HuH-7.5 (cell line): ENCODE measurements around the gene UHRF2.
"Not testable (repeated sequence)": the region's sequence is repeated elsewhere in the genome, so short reads cannot be mapped to it uniquely, and the experiment has no call there.

Experiments used
- DNase-seq: peaks from one replicate; pipeline ENCODE4 v3.0.0; 2011; ENCODE audit warnings: low spot score

Gene UHRF2

DNA sequence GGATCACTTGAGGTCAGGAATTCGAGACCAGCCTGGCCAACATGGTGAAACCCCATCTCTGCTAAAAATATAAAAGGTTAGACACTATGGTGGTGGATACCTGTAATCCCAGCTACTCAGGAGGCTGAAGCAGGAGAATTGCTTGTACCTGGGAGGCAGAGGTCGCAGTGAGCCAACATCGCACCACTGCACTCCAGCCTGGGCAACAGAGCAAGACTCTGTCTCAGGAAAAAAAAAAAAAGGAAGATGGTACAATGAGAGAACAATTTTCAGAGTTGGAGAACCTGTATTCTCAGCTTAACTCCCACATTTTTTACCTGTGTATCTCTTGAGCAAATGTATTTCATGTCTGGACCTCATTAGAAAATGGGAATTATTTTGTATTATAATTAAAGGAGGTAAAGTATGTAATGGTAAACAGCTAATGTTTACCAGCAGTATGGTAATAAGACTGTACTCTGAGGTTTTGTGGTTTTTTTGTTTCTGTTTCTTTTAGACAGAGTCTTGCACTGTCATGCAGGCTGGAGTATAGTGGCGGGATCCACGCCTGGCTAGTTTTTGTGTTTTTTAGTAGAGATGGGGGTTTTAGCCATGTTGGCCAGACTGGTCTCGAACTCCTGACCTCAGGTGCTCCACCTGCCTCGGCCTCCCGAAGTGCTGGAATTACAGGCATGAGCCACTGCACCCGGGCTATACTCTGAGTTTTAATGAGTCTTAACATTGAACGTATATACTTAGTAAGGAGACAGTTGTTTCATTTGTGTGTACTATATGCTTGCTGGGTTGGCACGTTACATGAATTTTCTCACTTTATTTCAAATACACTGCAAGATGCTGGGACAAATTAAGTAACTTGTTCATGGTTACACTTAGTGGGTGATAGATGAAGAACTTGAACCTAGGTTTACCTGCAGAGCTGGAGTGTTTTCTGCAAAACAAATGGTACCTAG, 16.2 kb downstream of the UHRF2 start:
- no peak for DNase-seq

GRCh38 chr9:6431038-6431437, 18.0 kb downstream of the UHRF2 start:
- no peak for DNase-seq

- DNase-seq: no peak
Observed at GRCh38 chr9:6433410-6433809, 20.4 kb downstream of the UHRF2 start.

GRCh38 chr9:6439051-6439703, 26.2 kb downstream of the UHRF2 start:
- DNase-seq: no peak

GRCh38 chr9:6440405-6440804, 27.4 kb downstream of the UHRF2 start:
- no peak for DNase-seq

GRCh38 chr9:6441269-6441668, 28.3 kb downstream of the UHRF2 start:
- no peak for DNase-seq

DNA sequence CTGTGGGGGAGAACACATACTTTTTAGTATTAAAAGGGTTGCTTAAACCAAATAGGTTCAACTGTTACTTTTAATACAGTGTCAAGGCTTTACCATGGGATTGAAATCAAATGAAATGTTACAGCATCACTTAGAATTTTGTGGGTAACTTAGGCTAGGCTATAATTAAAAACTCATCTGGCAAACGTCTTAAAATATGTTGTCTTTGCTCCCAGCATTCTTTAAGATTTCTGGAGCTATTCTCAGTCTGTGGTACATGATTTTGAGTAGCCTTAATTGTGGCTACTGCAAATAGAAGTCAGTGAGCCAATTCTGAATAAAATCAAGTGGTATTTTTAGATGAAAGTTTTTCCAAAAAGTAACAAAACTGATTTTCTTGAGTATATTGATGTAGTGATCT, 30.7 kb downstream of the UHRF2 start:
- no peak for DNase-seq

GRCh38 chr9:6444128-6444527, 31.1 kb downstream of the UHRF2 start:
- no peak for DNase-seq

GRCh38 chr9:6449086-6449485, 36.1 kb downstream of the UHRF2 start:
- no peak for DNase-seq

DNA sequence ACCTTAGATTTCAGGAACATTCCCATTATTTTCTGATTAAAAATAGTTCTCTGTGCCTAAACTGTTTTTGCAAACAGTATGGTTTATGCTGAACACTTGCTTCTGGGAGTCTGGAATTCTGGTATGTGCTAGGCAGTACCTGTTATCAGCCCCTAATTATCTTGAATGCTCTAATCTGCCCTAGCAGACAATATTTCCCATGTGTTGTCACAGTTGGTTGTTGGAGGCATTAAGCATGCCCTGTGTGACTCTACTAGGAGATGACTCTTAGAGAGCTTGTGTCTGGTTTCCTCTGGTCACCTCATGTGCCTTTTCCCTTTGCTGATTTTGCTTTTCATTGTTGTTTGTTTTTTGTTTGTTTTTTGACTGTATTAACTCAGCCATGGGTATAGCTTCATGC, 36.6 kb downstream of the UHRF2 start:
- no peak for DNase-seq

GRCh38 chr9:6450641-6451375, 37.8 kb downstream of the UHRF2 start:
- DNase-seq: no peak

DNA sequence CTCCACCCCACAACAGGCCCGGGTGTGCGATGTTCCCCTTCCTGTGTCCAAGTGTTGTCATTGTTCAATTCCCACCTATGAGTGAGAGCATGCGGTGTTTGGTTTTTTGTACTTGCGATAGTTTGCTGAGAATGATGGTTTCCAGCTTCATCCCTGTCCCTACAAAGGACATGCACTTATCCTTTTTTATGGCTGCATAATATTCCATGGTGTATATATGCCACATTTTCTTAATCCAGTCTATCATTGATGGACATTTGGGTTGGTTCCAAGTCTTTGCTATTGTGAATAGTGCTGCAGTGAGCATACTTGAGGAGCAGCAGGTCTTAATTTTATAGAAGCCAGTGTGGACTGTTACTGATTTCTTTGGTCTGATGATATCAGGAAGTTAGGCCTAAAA, 42.3 kb downstream of the UHRF2 start:
- not testable (repeated sequence) for DNase-seq

DNA sequence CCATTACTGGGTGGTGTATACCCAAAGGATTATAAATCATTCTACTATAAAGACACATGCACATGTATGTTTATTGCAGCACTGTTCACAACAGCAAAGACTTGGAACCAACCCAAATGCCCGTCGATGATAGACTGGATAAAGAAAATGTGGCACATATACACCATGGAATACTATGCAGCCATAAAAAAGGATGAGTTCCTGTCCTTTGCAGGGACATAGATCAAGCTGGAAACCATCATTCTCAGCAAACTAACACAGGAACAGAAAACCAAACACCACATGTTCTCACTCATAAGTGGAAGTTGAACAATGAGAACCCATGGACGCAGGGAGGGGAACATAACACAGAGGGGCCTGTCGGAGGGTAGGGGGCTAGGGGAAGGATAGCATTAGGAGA, 45.7 kb downstream of the UHRF2 start:
- not testable (repeated sequence) for DNase-seq

DNA sequence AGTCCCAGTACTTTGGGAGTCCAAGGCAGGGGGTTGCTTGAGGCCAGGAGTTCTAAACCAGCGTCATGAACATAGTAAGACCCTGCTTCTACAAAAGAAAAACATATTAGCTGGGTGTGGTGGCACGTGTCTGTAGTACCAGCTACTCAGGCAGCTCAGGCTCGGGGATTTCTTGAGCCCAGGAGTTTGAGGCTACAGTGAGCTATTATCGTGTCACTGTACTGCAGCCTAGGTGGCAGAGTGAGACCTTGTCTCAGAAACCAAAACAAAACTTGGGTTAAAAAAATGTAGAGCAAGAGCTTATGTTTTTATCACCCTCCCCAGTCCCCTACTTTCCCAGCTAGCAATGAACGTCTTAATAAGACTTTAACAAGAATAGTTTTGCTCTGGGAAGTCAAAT, 46.7 kb downstream of the UHRF2 start:
- DNase-seq: no peak

GRCh38 chr9:6460189-6460768, 47.3 kb downstream of the UHRF2 start:
- no peak for DNase-seq

DNA sequence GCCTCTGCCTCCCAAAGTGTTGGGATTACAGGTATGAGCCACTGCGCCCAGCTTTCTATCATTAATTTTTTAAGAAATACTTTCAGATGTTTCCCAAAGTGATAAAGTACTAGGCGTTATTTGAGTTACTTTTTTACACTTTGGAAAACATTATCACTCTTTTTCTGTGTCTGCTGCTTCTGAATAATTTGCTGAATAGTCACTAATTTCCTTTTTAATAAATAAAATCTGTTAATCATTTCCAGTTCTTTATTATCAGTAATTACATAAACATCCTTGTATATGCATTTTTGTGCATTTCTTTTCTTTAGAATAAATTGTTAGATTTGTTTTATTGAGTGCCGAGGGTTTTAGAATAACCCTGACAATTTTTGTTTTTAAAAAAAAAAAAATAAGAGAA, 48.6 kb downstream of the UHRF2 start:
- DNase-seq: no peak

GRCh38 chr9:6467006-6467625, 54.1 kb downstream of the UHRF2 start:
- no peak for DNase-seq

- no peak for DNase-seq
Observed at GRCh38 chr9:6471231-6471850, 58.3 kb downstream of the UHRF2 start.

DNA sequence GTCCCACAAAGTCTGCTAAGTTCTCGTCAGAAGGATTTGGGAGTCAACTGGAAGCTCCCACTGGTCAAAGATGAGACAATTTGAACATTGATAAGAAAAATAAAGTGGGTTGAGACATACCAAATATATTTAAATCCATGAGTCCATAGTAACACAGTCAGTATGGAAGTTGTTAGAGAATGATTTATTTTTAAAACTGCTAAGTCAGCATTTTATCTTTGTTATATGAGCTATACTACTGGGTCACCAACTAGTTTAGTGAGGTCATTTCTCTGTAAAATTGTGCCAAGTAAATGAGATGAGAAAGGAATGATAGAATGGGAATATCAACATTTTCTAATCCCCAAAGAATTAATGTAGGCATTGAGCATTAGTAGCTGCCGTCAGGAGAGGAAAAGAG, 60.2 kb downstream of the UHRF2 start:
- DNase-seq: no peak

- DNase-seq: no peak
Observed at GRCh38 chr9:6479959-6480358, 67.0 kb downstream of the UHRF2 start.

DNA sequence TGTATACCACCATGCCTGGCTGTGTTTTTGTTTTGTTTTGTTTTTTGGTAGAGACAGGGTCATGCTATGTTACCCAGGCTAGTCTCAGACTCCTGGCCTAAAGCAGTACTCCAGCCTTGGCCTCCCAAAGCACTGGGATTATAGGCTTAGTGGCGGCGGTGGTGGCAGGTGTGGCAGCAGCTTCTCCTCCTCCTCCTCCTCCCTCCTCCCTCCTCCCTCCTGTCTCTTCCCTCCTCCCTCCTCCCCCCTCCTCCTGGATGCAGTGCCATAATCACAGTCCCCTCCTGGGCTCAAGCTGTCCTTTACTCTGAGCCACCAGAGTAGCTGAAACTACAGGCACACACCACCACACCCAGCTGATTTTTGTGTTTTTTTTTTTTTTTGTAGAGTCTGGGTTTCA, 71.2 kb downstream of the UHRF2 start:
- DNase-seq: no peak

DNA sequence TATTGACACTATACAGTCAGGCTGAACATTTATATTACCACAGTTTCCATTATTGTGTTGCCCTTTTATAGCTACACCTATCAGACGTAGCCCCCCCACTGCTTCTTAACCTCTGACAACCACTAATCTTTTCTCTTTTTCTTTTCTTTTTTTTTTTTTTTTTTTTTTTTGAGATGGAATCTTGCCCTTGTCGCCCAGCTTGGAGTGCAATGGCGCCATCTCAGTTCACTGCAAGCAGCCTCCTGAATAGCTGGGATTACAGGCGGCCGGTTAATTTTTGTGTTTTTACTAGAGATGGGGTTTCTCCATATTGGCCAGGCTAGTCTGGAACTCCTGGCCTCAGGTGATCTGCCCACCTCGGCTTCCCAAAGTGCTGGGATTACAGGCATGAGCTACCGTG, 75.4 kb downstream of the UHRF2 start:
- no peak for DNase-seq
